NCI-H2196 treated with DMSO at 0.1 percent for 48 hours (cell line): ENCODE results near the gene SH3BP2.

Experiments
- DNase-seq: peaks from one replicate; lab custom pipeline; 2025; ENCODE audit not compliant: unreplicated experiment; lab: John Stamatoyannopoulos, UW

Gene SH3BP2

DNA sequence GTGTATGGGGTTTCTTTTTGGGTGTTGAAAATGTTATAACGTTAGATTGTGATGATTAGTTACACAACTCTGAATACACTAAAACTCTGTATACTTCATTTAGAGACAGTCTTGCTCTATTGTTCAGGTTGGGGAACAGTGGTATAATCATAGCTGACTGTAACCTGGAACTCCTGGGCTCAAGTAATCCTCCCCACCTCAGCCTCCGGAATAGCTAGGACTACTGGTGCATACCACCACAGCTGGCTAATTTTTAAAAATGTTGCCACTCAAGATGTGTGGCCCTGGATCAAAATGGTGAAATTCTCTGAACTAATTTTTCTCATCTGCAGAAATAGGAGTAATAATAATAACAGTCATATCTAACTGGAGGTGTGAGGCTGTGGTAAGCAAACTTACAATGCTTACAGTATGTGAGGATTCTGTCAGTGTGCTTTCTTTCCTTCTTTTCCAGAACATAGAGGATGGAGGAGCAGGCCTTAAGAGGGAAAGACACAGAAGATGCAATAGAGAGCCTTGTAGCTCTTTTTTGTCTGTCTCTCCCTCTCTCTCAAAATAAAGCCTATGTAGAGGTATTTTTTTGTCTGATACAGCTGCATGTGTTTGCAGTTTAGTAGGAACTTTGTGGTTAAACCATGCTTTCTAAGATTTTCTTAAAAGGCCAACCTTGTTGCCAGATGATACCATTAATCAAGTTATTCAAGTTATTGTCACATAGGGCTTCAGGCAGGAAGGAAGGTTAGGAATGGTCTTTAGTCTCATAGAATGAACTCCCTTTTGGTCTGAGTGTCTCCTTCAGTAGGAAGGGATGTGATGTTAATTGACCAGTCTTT is 58.3 kb downstream of the SH3BP2 start:
- no peak for DNase-seq

DNA sequence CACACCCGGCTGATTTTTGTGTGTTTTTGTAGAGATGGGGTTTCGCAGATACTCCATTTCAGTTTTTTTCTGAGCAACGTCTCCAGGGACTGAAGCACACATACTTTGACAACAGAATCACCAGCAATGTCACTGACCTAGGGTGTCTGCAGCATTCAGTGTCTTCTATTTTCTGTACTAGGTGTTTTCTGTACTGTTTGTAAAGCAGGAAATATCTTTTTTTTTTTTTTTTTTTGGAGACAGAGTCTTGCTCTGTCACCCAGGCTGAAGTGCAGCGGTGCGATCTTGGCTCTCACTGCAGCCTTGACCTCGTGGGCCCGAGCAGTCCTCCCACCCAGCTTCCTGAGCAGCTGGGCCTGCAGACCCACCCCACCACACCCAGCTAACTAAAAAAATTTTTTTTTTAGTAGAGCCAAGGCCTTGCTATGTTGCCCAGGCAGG is 59.6 kb downstream of the SH3BP2 start:
- no peak for DNase-seq

DNA sequence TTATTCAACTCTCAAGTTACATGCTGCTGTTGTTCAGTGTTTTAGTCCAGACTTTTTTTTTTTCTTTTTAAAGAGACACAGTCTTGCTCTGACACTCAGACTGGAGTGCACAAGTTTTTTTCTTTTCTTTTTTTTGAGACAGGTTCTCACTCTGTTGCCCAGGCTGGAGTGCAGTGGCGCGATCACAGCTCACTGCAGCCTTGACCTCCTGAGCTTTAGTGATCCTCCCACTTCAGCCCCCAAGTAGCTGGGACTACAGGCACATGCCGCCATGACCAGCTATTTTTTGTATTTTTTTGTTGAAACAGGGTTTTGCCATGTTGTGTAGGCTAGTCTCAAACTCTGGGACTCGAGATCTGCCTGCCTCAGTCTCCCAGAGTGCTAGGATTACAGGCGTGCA is 62.7 kb downstream of the SH3BP2 start:
- no peak for DNase-seq

DNA sequence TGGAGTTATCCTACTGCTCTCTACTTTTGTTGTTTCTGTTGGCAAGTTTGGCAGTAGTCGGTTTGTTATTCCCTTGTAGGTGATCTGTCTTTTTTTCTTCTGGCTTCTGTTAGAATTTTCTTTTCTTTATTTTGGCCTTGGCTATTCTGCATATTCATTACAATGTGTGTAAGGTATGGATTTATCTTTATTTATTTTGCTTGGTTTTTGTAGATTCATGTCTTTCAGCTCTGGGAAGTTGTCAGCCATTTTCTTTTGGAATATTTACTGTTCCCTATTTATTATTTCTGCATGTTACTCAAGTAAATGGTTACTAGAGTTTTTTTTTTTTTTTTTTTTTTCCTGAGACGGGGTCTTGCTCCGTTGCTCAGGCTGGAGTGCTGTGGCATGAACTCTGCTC is 63.4 kb downstream of the SH3BP2 start:
- DNase-seq: no peak

DNA sequence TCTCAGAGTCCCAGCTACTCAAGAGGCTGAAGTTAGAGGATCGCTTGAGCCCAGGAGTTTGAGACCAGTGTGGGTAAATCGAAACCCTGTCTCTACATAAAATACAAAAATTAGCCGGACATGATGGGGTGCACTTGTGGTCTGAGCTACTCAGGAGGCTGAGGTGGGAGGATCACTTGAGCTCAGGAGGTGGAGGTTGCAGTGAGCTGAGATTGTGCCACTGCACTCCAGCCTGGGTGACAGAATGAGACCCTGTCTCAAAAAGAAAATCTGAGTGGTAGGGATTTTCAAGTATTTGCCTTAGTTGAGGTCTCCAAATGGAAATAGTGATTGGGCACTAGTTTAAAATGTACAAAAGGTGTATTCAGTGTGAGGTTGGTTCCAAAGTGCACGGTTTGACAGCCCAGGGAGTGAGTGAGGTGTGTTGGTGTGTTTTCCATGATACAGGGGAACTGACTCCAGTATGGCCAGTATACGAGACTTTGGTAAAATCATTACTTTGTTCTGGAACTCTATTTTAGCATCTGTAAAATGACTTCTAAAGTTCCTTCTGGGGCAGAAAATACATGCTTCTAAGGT is 64.6 kb downstream of the SH3BP2 start:
- DNase-seq: no peak

DNA sequence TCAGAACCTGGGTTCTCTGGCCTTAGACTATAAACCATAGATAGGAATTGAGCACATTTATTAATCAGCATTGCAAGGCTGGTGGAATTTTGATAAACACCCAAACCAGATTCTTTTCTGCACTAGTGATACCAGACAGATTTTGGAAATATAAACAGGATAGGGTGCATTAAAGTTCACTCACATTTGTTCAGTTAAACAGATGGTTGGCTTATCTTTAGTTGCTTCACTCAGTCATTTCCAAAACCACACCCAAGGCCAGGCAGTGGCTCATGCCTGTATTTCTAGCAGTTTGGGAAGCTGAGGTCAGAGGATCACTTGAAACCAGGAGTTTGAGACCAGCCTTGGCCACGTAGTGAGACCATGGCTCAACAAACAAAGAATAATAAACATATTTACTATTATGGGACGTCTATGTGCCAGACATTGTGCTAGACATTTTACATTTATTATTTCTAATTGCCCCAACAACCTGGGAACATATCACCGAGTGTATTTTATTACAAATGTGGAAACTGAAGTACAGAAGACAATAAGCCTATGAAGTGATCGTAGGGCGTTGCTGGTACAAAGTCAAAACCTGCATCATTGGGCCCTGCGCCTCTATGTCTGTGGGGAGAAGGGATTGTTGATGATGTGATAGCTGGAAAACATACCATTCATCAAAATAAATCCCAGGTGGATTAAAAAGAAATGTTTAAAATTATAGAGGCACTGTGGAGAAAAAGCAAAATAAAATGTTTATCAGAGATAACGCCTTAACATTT is 65.7 kb downstream of the SH3BP2 start:
- no peak for DNase-seq

DNA sequence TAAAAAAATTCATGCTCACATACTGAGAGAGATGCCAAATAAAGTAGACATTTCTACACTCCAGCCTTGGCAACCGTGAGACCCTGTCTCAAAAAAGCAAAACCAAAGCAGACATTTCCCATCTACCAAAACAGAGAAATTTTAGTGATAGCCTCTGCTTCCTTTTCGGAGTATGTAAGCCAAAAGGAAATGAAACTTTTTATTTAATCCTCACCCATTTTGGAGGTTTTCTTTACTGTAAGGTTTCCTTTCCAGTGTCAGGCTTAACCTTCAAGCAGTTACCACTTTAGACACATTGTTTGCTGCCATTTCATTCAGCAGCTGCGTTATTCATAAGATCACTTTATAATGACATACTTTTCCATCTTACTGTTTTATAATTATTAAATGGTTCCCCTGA is 66.6 kb downstream of the SH3BP2 start:
- DNase-seq: no peak

DNA sequence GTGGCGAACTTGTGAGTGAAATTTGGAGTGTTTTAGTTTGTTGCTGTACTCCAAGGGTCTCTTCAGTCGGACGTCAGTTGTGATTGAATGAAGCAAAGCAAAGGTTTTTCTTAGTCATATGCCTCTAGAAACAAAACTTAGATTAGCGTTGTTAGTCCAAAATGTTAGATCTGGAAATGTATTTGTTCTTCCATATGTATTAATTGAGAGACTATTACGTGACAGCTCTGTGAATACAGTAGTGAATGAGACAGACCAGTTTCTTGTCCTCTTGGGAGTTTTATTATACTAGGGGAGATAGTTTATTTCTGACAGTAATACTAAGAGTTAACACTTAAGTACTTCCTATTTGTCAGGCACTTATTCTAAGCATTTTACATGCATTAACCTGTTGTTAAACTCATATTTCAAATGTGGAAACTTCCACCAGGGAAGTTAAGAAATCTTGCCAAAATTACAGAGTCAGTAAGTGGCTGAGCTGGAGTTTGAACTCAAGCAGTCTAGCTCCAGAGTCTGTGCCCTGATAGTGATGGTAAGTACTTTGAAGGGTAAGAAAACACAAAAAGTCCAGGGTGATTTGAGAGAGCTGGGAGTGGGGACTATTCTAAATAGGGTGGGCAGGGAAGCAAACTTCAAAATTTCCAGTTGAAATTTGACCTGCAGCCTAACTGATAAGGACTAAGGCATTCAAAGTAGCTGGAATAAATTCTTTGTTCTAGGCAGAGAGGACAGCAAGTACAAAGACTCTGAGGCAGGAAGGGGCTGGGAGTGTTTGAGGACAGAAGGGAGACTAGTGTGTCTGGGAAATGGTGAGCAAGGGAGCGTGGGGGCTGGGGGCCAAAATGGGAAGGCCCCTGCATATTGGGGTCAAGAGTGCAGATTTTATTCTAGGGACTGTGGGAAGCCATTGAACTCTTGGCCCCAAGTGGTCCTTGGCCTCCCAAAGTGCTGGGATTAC is 67.8 kb downstream of the SH3BP2 start:
- DNase-seq: no peak

DNA sequence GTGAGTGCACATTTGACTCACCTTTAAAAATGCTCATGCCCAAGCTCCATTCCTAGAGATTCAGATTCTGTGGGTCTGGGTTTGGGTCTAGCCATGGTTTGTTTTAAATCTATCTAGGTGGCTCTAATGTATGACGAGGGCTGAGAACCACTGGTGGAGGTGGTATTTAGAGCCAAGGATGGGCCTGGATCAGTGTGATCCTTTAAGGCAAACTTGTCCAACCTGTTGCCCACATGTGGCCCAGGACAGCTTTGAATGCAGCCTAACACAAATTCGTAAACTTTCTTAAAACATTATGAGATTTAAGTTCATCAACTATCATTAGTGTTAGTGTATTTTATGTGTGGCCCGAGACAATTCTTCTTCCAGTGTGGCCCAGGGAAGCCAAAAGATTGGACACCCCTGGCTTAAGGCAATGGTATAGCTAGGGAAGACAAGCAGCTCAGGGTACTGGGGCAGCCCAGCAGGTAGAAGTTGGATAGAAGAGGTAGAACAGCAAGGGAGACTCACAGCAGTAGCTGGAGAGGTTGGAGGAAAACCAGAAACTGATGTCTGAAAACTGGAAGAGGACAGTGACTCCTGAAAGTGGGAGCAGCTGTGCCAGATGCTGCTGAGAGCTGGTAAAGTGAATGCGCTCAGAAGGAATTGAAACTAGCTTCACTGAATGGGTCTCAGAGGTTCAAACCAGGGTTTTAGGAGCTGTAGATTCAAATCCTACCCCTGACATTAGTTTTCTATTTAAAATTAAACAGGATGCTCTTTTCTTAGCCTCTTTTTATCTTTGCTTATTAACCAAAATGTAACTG is 68.9 kb downstream of the SH3BP2 start:
- no peak for DNase-seq

DNA sequence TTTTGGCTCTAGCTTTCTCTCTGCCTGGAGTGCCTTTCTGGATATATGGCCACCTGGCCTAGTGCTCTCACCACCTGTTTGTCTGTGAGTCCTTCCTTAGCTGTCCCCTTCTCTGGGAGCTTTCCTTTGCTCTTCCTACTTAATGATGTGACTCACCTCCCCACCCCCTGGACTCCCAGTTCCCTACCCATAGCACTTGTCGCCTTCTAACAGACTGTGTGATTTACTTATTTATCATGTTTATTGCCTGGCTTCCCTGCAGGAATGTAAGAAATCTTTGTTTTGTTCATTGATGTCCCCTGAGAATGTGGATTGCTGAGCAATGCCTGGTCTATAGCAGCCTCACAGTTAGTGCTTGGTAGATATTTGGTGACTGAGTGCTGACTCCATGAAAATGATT is 69.6 kb downstream of the SH3BP2 start:
- DNase-seq: no peak

DNA sequence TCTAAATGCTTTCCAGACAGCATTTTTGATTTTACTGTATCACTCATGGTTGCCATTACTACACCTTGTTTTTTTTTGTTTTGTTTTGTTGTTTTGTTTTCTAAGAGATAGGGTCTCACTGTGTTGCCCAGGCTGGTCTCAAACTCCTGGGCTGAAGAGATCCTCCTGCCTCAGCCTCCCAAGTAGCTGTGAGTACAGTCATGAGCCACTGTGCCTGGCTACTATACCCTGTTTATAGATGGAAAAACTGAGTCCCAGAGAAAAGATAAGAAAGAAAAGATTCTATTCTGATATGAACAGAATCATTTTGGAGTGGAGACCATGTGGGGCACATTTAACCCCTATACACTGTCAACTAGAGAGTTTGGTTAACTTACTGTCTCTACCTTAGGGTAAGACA is 70.8 kb downstream of the SH3BP2 start:
- DNase-seq: no peak

DNA sequence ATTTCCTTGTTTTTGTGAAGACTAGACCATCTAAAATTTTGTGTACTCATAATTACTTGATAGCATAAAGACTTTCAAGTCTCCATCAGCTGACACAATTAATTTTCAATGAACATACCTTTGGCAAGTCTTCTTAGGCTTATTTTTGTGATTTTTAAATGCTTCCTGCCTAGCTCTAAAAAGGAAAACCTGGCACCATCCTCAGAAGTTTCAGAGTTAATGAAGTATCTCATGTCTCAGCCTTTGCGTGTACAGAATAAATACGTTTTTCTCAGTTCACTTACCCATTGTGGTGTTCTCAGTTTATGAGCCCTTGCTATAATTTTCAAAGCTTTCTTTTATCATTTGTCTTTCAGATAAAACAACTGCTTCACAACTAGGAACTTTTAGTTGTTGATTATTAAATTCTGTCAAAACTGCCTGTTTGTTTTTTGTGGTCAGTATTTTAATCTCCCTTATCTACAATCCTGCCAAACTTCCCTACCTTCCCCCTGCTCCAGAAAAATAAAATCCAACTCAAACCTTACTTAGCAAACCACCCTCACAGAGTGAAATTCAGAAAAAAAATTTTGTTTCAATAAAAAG is 72.4 kb downstream of the SH3BP2 start:
- no peak for DNase-seq

DNA sequence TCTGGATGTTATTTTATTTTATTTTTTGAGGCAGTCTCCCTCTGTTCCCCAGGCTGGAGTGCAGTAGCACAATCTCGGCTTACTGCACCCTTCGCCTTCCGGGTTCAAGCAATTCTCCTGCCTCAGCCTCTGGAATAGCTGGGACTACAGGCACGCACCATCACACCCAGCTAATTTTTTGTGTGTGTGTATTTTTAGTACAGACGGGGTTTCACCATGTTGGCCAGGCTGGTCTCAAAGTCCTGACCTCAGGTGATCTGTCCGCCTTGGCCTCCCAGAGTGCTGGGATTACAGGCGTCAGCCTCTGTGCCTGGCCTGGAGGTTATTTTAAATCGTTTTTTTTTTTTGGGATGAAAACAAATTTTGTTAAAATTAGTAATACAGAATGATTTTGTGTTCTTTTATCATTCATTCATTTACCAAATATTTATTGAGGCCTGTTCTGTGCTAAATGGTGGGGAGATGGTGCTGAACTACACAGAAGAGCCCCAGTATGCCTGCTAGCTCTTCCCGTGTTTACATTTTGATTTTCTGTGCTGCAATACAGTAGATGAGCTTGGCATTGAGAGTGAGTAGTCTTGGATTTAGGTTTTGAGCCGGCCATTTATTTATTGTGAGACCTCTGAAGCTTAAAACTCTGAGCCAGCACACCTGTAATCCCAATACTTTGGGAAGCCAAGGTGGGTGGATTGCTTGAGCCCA is 73.4 kb downstream of the SH3BP2 start:
- DNase-seq: no peak

DNA sequence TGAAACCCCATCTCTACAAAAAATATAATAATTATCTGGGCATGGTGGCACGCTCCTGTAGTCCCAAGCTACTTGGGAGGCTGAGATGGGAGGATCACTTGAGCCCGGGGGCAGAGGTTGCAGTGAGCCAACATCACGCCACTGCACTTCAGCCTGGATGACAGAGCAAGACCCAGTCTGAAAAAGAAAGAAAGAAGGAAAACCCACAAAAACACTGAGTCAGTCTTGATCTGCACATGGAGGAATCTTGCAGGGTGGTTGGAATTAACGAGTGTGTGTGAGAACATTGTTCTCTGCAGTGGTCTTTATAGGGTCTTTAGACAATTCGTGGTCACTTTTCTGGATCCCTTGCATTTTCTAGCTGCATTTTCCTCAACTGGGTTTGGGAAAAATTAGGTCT is 74.0 kb downstream of the SH3BP2 start:
- DNase-seq: no peak

DNA sequence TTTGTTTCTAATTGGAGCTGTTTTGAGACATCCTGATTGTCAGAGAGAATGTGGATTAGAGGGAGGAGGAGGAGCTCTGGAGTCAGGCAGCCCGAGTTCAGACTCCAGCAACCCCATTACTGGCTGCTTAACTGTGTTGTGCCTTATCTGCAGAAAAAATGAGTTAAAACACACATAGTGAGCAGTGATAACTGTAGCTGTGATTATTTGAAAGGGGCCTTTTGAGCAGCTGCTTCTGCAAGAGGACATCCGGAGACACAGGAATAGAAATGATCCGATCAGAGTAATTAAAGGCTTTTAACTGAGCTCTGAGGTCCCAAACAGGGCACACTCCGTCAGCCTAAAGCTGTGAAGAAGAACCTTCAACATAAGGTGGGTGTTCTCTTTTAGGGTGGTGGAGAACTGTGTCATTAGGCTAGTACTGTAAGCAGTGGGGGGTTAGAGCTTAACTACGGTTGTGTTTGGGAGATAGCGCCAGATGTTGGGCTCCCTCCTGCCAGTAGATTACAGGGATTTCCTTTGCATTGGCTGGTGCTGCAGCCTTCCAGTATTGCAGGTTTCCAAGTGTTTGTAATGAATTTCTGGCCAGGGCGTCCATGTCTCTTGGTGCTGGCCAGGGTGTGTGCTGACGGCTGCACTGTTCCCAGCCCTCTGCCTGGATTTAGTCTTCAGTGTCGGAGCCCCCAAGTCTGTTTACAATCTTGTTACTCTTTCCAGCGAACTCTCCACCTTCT is 75.0 kb downstream of the SH3BP2 start:
- no peak for DNase-seq

DNA sequence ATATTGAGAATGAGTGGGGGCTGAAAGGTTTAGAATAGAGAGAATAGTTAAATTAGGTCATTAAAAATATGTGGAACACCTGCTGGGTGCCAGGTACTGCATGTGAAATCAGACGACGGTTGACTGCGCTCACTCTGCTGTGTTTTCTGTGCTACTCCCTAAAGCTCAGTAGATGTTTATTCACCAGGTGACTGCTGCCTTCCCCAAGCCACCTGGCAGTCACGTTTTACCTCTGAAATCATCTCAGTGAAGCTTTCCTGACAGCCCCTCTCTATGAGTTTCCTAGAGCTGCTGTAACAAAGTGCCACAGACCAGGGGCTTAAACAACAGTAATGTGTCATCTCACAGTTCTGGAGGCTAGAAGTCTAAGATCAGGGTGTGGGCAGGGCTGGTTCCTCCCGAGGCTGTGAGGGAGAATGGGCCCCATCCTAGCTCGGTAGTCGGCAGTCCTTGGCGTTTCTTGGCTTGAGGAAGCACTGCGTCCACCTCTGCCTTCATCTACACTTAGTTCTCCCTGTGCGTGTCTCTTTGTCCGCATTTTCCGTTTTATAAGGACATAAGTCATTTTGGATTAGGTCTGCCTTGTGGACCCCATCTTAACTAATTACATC is 76.1 kb downstream of the SH3BP2 start:
- no peak for DNase-seq

DNA sequence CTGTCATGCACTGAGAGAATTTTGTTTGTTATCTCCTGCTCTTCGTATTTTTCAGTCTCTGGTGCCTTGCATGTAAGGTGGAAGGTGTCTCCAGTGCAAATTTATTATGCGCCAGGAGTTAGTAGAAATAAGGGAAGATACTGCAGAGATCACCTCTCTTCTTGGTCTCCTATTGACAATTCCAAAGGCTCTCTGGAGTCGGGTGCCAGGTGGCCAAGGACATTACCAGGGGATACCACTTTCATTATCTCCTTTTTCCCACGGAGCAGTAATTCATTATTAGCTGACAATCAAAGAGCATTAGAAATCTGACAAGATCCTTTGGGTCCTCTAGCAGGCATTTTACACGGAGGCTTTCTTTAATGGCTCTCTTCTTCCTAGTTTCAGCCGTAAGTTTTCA is 76.8 kb downstream of the SH3BP2 start:
- no peak for DNase-seq

DNA sequence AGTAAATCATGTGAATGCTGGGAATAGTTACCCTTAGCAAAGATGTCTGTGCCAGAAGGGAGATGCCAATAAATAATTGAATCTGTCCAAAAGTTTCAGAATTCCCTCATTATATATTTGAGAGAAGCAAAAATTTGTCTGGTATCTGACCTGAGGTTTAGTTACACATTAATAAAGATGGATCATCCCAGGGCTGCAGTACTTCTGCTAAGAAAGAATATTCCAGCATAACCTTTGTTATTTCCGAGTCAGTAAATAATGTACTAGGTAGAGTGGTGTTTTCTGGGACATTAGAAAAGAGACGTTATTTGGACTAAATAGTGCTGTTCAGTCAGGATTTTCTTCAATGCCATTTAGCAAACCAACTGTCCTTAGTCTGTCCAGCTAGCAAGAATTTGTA is 77.2 kb downstream of the SH3BP2 start:
- no peak for DNase-seq
